GM11168 (cell line): ENCODE measurements around the gene HTR1B.

ENCODE experiments used
- in situ Hi-C: fragments of 300-500 bp; cut with MboI; formaldehyde crosslinking; loops from one replicate; pipeline ENCODE4 v1.12.0; 2022; ENCODE audit warnings: low sequenced_read_pairs; ENCODE audit not compliant: unreplicated experiment

The HTR1B gene

GRCh38 chr6:77457720-77458349 lies 5.5 kb downstream of the HTR1B start:
- in situ Hi-C loops: no loop called here

GRCh38 chr6:77456531-77457248 lies 6.6 kb downstream of the HTR1B start:
- in situ Hi-C loops: no loop called here

DNA sequence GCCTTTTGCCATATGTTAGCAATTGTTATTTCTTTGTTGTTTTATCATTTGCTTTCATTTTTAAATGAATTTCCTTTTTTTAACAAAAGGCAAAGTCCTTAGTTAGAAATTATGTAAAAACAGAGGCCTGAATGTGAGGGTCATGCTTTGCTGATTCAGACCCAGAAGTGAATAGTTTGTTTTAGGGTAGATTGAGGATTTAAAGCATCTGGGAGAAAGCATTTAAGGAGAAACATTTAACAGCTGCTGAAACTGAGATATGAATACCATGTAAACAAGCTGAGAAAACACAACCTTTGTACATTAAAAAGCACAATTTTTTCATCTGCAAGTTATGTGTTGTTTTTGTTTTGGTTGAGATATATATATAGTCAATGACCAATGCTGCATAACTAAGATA lies 8.0 kb downstream of the HTR1B start:
- in situ Hi-C loops: no loop called here

GRCh38 chr6:77454386-77454785 lies 8.9 kb downstream of the HTR1B start:
- in situ Hi-C loops: no loop called here

DNA sequence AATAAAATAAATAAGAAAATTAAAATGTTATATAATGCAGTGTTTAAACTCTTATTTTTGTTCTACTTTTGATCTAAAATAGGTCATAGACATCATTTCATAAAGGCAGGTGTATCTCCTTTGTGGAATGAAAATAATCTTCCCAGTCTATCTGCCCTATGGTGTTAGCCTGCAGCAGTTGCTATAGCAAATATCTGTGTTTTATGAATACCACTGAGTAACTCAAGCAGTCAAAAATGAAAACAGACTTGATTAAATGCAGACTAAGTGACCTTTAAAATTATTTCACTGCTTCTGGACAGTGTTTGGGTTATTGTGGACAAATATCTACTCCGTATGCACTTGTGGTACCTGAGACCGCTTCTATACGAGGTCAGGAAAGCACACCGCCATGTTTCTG lies 11.8 kb downstream of the HTR1B start:
- in situ Hi-C loops: no loop called here

DNA sequence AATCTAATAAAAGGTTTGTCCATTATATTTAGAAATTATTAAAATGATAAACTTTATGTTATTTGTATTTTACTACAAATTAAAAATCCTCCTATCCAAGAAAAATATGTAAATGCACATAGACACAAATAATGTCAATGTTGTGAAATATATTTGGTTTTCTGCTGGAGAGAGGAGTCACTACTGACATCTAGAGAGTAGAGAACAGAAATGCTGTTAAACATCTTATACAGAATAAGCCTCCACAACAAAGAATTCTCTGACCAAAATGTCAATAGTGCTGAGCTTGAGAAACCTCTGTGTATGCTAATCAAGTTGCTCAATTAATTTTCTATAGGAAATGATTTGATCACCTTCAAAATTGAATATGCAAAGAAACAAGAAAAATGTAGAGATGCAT lies 12.4 kb downstream of the HTR1B start:
- in situ Hi-C loops: no loop called here

DNA sequence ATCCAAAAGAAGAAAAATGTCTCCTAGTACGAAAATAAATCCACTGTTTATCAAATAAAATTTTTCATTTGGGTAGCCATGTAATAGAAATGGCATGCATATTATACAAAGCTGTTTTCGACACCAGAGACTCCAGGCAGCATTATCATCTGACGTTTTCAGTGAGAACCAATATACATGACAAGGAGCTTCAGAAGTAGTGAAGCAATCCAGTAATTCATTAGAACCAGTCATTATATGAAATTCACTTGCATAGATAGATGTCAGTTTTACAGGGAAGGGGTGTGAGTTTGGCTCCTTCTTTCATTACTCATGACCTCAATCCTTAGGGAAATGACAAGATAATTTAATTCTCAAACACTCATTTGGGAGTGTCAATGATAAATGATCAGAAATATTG lies 14.7 kb downstream of the HTR1B start:
- in situ Hi-C loops: no loop called here

DNA sequence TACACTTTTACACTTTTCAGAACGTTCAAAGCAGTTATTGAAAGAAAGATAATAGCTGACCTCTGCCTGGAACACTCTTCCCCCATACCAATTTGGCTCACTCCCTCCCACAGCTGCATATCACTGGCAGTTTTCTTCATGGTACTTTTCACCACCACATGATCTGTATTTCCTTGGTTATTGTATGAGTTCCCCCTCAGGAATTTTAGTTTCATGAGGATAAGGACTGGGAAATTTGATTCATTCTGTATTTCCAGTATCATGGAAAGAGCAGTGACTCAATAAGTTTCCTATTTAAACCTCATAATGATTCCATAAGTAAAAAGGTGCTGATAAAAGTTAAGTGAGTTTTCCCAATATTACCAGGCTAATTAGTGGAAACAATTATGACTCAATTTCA lies 16.0 kb downstream of the HTR1B start:
- in situ Hi-C loops: no loop called here

DNA sequence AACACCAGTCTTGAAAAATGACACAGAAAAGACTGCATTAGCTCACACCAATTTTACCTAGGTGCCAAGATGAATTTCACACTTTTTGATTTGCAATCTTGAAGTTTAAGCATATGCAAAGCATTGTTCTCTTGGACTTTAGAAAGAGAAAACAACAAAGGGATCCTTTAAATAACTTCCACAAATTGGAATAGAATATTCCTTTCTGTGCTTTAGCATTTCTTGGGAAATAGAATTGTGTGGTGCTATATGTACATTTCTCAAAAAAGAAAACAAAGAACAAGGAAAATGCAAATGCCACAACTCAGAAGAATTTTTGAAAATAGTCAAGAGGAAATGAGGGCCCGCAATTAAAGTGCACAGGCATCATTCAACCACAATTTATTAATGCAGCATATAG lies 17.0 kb downstream of the HTR1B start:
- in situ Hi-C loops: no loop called here

DNA sequence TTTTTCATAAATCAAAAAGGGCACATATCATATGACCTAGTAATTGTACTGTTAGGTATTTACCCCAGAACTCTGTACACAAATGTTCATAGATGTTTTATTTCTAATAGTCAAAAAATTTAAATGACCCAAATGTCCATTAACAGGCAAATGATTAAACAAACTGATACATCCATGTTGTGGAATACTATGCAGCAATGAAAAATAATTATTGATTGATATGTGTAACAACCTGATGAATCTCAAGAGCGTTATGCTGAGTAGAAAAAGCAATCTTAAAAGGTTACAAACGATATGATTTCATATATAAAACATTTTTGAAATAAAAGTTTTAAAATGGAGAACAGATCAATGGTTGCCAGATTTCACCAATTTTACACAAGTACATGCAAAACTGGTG lies 18.1 kb downstream of the HTR1B start:
- in situ Hi-C loops: no loop called here

GRCh38 chr6:77440206-77440976 lies 22.9 kb downstream of the HTR1B start:
- in situ Hi-C loops: no loop called here

DNA sequence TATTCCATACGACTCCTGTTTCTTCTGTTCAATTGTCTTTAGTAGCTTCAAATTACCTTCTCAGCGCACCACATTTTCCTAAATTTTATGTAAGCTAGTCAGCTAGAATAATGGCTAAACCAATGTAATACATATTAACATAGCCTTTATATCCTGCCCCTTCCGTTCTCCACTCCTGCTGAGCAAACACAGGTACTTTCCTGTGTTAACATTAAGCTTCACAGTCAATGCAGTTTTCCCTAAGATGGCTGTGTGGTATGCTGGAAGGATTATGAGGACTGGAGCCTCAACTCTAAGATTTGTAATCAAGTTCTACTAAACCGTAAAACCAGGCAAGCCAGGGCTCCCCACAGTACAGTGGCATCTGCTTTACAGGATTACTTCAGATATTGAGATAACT lies 29.4 kb downstream of the HTR1B start:
- in situ Hi-C loops: no loop called here

DNA sequence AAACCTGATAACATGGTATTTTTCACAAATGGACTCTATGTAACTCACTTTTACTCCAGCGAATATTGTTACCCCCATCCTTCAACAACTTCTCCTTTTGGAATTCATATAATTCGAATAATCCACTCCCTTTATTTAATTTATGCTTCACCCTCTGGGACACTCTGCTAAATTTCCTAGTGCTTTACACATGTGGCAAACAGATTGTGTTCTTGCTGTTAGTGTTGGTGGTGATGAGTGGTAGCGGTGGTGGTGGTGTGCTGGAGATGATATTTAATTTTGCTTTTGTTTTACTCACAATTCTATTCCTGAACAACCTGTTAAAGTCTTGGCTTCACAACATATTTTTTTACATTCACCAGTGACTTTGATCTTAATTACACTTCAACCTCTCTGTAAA lies 32.8 kb downstream of the HTR1B start:
- in situ Hi-C loops: no loop called here

GRCh38 chr6:77425671-77426070 lies 37.6 kb downstream of the HTR1B start:
- in situ Hi-C loops: no loop called here

- in situ Hi-C loops: no loop called here
Observed at GRCh38 chr6:77425216-77425615, 38.1 kb downstream of the HTR1B start.

DNA sequence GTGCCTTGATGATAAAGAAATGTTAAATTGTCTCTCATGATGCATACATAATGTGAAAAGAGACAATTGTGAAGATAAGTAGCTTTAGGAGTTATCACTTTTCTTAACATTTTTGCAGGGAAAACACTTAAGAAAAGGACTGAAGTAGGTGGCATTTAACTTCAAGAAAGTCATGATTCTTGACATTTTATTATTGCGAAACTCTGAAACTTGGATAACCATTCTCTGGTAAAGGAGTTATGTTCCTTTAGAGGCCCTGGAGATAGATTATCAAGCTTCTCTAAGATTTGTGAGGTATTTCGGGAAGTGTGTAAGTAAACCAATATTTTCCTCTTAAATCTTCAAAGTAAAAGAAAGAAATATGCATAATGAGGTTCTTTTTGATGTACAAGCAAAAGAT lies 38.5 kb downstream of the HTR1B start:
- in situ Hi-C loops: no loop called here

DNA sequence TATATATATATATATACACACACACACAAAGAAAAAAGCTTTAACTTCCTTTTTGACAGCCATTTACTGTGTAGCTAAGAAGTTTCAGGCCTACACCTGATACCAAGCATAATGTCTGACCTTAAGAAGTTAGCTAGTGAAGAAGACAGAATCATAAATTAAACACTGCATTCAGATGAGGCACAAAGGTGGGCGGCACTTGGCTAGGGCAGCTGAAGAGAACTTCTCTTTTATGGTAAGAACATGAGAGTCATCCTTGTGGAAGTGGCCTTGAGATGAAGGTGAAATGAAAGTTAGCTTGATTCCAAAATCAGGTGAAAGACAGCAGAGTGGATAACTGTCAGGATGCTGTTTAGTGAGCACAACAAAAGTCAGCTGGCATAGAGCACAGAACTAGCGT lies 46.5 kb downstream of the HTR1B start:
- in situ Hi-C loops: no loop called here

DNA sequence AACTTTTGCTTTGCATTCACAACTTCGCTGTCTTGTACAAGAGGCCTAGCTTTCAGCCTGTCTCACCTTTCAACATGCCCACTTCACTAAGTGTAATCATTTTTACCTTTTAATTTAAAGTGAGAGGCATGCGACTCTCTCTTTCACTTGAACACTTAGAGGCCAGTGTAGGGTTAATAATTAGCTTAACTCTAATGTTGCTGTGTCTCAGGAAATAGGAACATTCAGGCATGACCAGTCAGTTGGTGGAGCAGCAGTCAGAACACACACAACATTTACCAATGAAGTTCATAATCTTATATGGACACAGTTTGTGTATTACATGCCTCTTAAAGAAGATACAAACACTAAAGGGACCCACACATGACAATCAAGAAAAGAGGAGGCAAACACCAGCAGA lies 47.6 kb downstream of the HTR1B start:
- in situ Hi-C loops: no loop called here
